ENCODE measurements around the gene ZNF532.

ZNF532 gene

GRCh38 chr18:58947136-58947732 is 82.6 kb downstream of the ZNF532 start:
- TF ChIP-seq, protein P1, sequence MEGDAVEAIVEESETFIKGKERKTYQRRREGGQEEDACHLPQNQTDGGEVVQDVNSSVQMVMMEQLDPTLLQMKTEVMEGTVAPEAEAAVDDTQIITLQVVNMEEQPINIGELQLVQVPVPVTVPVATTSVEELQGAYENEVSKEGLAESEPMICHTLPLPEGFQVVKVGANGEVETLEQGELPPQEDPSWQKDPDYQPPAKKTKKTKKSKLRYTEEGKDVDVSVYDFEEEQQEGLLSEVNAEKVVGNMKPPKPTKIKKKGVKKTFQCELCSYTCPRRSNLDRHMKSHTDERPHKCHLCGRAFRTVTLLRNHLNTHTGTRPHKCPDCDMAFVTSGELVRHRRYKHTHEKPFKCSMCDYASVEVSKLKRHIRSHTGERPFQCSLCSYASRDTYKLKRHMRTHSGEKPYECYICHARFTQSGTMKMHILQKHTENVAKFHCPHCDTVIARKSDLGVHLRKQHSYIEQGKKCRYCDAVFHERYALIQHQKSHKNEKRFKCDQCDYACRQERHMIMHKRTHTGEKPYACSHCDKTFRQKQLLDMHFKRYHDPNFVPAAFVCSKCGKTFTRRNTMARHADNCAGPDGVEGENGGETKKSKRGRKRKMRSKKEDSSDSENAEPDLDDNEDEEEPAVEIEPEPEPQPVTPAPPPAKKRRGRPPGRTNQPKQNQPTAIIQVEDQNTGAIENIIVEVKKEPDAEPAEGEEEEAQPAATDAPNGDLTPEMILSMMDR (IDR thresholded peaks at IDR 0.05; ENCODE audit: low read depth, low read length): no peak
- no peak overlapping the region for H3K4me3 ChIP-seq (ENCODE audit: low read depth, low read length)

DNA sequence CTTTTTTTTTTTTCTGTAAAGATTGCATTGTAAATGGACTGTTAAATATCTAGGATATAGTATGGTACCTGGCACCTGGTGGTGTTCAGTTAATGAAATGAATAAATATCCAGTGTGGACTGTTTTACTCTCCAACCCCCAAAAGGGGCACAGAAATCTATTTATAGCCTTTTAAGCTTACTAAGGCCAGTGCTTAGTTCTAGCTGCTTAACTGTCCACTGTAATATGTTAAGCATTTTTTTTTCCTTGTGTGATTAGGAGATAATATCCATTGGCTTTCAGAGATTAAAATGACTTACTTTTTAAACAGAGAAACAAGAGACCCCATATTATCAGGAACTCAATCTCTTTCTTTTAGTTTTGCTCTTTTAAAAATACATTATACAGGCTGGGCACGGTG is 84.4 kb downstream of the ZNF532 start:
- TF ChIP-seq, protein P1 (IDR thresholded peaks at IDR 0.05; ENCODE audit: low read depth, low read length): no peak
- no peak overlapping the region for H3K4me3 ChIP-seq (ENCODE audit: low read depth, low read length)

DNA sequence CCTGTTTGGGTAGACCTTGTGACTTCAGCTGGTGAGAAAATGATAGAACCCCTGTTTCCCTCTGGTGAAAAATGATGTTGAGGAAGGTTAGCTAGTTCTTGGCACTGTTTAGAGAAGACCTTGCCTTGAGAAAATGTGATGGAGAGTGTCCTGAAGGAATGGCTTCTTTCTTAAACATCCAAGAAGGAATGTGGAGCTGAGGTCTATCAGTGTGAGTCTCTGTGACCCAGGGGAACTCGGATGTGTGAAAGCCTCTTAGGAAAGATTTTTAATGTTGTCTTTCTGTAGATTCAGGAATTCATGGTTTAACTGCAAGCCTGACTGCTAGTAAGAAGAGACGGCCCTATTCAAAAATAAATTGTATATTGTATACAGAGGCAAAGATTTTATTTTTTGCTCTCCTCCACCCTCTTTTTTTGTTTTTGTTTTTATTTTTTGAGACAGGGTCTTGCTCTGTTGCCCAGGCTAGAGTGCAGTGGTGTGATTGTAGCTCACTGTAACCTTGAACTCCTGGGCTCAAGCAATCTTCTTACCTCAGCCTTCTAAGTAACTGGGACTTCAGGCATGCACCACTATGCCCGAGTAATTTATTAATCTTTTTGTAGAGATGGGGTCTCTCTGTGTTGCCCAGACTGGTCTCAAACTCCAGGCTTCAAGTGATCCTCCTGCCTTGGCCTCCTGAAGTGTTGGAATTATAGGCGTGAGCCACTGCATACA is 87.5 kb downstream of the ZNF532 start:
- no peak overlapping the region for H3K4me3 ChIP-seq (ENCODE audit: low read depth, low read length)
- TF ChIP-seq, protein P1 (IDR thresholded peaks at IDR 0.05; ENCODE audit: low read depth, low read length): no peak

DNA sequence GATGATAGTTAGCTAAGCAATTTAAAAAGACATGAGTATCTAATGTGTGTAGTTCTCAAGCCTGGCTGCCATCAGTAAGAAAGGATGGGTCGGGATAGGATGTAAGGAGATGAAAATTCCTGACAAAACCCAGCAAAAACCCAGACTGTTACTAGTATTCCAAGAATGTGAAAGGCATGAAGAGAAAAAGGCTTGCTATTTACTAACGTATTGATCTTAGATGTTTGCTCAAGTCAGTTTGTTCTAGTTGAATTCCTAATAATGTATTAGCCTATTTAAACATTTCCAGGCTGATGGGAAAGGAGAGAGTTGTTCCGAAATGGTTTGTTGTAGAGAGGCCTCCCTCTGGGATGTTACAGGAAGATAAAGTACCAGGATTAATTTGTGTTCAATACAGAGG is 88.2 kb downstream of the ZNF532 start:
- no peak overlapping the region for H3K4me3 ChIP-seq (ENCODE audit: low read depth, low read length)
- TF ChIP-seq, protein P1 (IDR thresholded peaks at IDR 0.05; ENCODE audit: low read depth, low read length): no peak

GRCh38 chr18:58953627-58954026 is 89.0 kb downstream of the ZNF532 start:
- no peak overlapping the region for H3K4me3 ChIP-seq (ENCODE audit: low read depth, low read length)
- TF ChIP-seq, protein P1 (IDR thresholded peaks at IDR 0.05; ENCODE audit: low read depth, low read length): no peak

- TF ChIP-seq, protein P1 (IDR thresholded peaks at IDR 0.05; ENCODE audit: low read depth, low read length): no peak
- no peak overlapping the region for H3K4me3 ChIP-seq (ENCODE audit: low read depth, low read length)
Observed at GRCh38 chr18:58955001-58955400, 90.3 kb downstream of the ZNF532 start.

- TF ChIP-seq, protein P1 (IDR thresholded peaks at IDR 0.05; ENCODE audit: low read depth, low read length): no peak
- H3K4me3 ChIP-seq (ENCODE audit: low read depth, low read length): no peak overlapping the region
Observed at GRCh38 chr18:58955738-58956137, 91.1 kb downstream of the ZNF532 start.
